ENCODE data around the gene FAM78A. TPM values are rescaled to one million over a fixed set of nuclear protein-coding genes. Genes with fewer than 3 reads are reported as not detected.
A peak's percentile ranks its signal among the peaks of the same experiment; 100 is the strongest.

The FAM78A gene
- total and polyA plus RNA-seq, 2 experiments from 2014 or later = 0.23 to 1.1 TPM

GRCh38 chr9:131278702-131279111 lies 2.4 kb upstream of the FAM78A start:
- TF ChIP-seq EZH2 (IDR thresholded peaks at IDR 0.05; ENCODE audit: insufficient read depth, poor library complexity, severe bottlenecking) (no peak), EZH2phosphoT487 (IDR thresholded peaks at IDR 0.05; ENCODE audit: insufficient read depth, low read depth) (no peak)
- no peak overlapping the region for H3K4me3 ChIP-seq
- no peak for DNase-seq
- in situ Hi-C loops (cut with MboI) = no loop called here
- H3K9me3 ChIP-seq (ENCODE audit: low read depth) = no peaks in the 10 kb centered on the region
- no peak overlapping the region for H3K27ac ChIP-seq
- H3K27me3 ChIP-seq (replicated peaks; ENCODE audit: insufficient read depth) = peaks cover 30% of the 10 kb centered on the region
- H3K36me3 ChIP-seq (ENCODE audit: low read depth) = no peaks in the 10 kb centered on the region
- WGBS, 2 experiments (ENCODE audit: low coverage in 1 of 2, low lambda C conversion rate in 2 of 2, missing lambda C conversion rate in 2 of 2) = 55 to 61% methylated on average over 10 of the region's 10 CpGs
- H3K9me2 ChIP-seq (ENCODE audit: insufficient read depth) = no peaks in the 10 kb centered on the region
- no peak overlapping the region for H3K4me2 ChIP-seq (ENCODE audit: unreplicated experiment)
- no peaks in the 10 kb centered on the region for H3K4me1 ChIP-seq (ENCODE audit: insufficient read depth)
- no peaks in the 10 kb centered on the region for H4K20me1 ChIP-seq (ENCODE audit: insufficient read depth)
- no peaks in the 10 kb centered on the region for H3F3A ChIP-seq (ENCODE audit: insufficient read depth)
- peak overlapping the region; percentile 41; the same call in 1 of the 2 replicates for H2AFZ ChIP-seq
- no peaks in the 10 kb centered on the region for H3K79me2 ChIP-seq (ENCODE audit: insufficient read depth)
- no peak overlapping the region for H3K9ac ChIP-seq

GRCh38 chr9:131277910-131278701 lies 1.8 kb upstream of the FAM78A start:
- TF ChIP-seq EZH2phosphoT487 (IDR thresholded peaks at IDR 0.05; ENCODE audit: insufficient read depth, low read depth) = no peak
- no peak for TF ChIP-seq EZH2 (IDR thresholded peaks at IDR 0.05; ENCODE audit: insufficient read depth, poor library complexity, severe bottlenecking)
- Histone ChIP-seq H3K27ac (no peak overlapping the region), H3K79me2 (ENCODE audit: insufficient read depth) (no peaks in the 10 kb centered on the region), H3K9ac (peak overlapping the region; percentile 54; the same call in 1 of the 2 replicates), H3K36me3 (ENCODE audit: low read depth) (no peaks in the 10 kb centered on the region), H3K9me2 (ENCODE audit: insufficient read depth) (no peaks in the 10 kb centered on the region), H2AFZ (peak overlapping the region; percentile 91), H3F3A (ENCODE audit: insufficient read depth) (no peaks in the 10 kb centered on the region), H3K4me2 (ENCODE audit: unreplicated experiment) (no peak overlapping the region), H3K4me3 (peak overlapping the region; percentile 81), H3K27me3 (replicated peaks; ENCODE audit: insufficient read depth) (peaks cover 26% of the 10 kb centered on the region), H3K9me3 (ENCODE audit: low read depth) (no peaks in the 10 kb centered on the region), H3K4me1 (ENCODE audit: insufficient read depth) (no peaks in the 10 kb centered on the region), H4K20me1 (ENCODE audit: insufficient read depth) (no peaks in the 10 kb centered on the region)
- DNase-seq = peak; percentile 88
- WGBS, 2 experiments (ENCODE audit: low coverage in 1 of 2, low lambda C conversion rate in 2 of 2, missing lambda C conversion rate in 2 of 2) = 8 to 9% methylated on average over 38 to 49 of the region's 59 CpGs
- in situ Hi-C loops (cut with MboI) = no loop called here

GRCh38 chr9:131277287-131277909 lies 1.1 kb upstream of the FAM78A start:
- Histone ChIP-seq H3K4me3 (peak overlapping the region; percentile 81), H3K9me2 (ENCODE audit: insufficient read depth) (no peaks in the 10 kb centered on the region), H3K4me1 (ENCODE audit: insufficient read depth) (no peaks in the 10 kb centered on the region), H3K4me2 (ENCODE audit: unreplicated experiment) (peak overlapping the region; percentile 78), H3K27me3 (replicated peaks; ENCODE audit: insufficient read depth) (peaks cover 20% of the 10 kb centered on the region; the same call in 1 of the 2 replicates), H3K27ac (no peak overlapping the region), H3K9me3 (ENCODE audit: low read depth) (no peaks in the 10 kb centered on the region), H4K20me1 (ENCODE audit: insufficient read depth) (no peaks in the 10 kb centered on the region), H2AFZ (peak overlapping the region; percentile 91), H3F3A (ENCODE audit: insufficient read depth) (no peaks in the 10 kb centered on the region), H3K9ac (peak overlapping the region; percentile 54; the same call in 1 of the 2 replicates), H3K79me2 (ENCODE audit: insufficient read depth) (no peaks in the 10 kb centered on the region), H3K36me3 (ENCODE audit: low read depth) (no peaks in the 10 kb centered on the region)
- 1 to 2% methylated on average over 33 to 65 of the region's 78 CpGs for WGBS, 2 experiments (ENCODE audit: low coverage in 1 of 2, low lambda C conversion rate in 2 of 2, missing lambda C conversion rate in 2 of 2)
- TF ChIP-seq EZH2 (IDR thresholded peaks at IDR 0.05; ENCODE audit: insufficient read depth, poor library complexity, severe bottlenecking) (no peak), EZH2phosphoT487 (IDR thresholded peaks at IDR 0.05; ENCODE audit: insufficient read depth, low read depth) (no peak)
- DNase-seq = no peak
- in situ Hi-C loops (cut with MboI) = no loop called here

- peak; percentile 32 for DNase-seq
- Histone ChIP-seq H3K9me2 (ENCODE audit: insufficient read depth) (no peaks in the 10 kb centered on the region), H3K4me2 (ENCODE audit: unreplicated experiment) (peak overlapping the region; percentile 78), H3K79me2 (ENCODE audit: insufficient read depth) (no peaks in the 10 kb centered on the region), H3K4me3 (peak overlapping the region; percentile 81; the same call in 1 of the 2 replicates), H3K27ac (no peak overlapping the region), H3K9me3 (ENCODE audit: low read depth) (no peaks in the 10 kb centered on the region), H3K4me1 (ENCODE audit: insufficient read depth) (no peaks in the 10 kb centered on the region), H3F3A (ENCODE audit: insufficient read depth) (no peaks in the 10 kb centered on the region), H3K27me3 (replicated peaks; ENCODE audit: insufficient read depth) (peaks cover 14% of the 10 kb centered on the region; the same call in 1 of the 2 replicates), H2AFZ (peak overlapping the region; percentile 91; the same call in 1 of the 2 replicates), H3K36me3 (ENCODE audit: low read depth) (no peaks in the 10 kb centered on the region), H4K20me1 (ENCODE audit: insufficient read depth) (no peaks in the 10 kb centered on the region), H3K9ac (no peak overlapping the region)
- WGBS, 2 experiments (ENCODE audit: low coverage in 1 of 2, low lambda C conversion rate in 2 of 2, missing lambda C conversion rate in 2 of 2) = 3 to 6% methylated on average over 15 to 17 of the region's 60 CpGs
- TF ChIP-seq EZH2 (IDR thresholded peaks at IDR 0.05; ENCODE audit: insufficient read depth, poor library complexity, severe bottlenecking) = no peak
- no peak for TF ChIP-seq EZH2phosphoT487 (IDR thresholded peaks at IDR 0.05; ENCODE audit: insufficient read depth, low read depth)
- in situ Hi-C loops (cut with MboI) = no loop called here
Observed at GRCh38 chr9:131276891-131277286, 579 bp upstream of the FAM78A start.
